Measurements from ENCODE around the gene ASIC2. TPM values are rescaled to one million over a fixed set of nuclear protein-coding genes. Genes with fewer than 3 reads are reported as not detected.

The ASIC2 gene
- total and polyA plus RNA-seq, 2 donors (not counting 3 experiments of a cell fraction or from before 2014, with no cell fraction given) = not detected

- intact Hi-C loops (cut with micrococcal nuclease) (no loop called here), dilution Hi-C loops (cut with MboI; ENCODE audit: extremely low pct_ligation_motif_present, low sequenced_read_pairs) (no loop called here)
- no TSS peak for BruUV-seq (replicated peaks)
- POLR2A ChIA-PET = no interaction called here
- no peak overlapping the region for H3K27ac ChIP-seq (ENCODE audit: insufficient read depth, low read depth, low read length)
- no peaks in the 10 kb centered on the region for H3K36me3 ChIP-seq (ENCODE audit: control insufficient read depth in 2 of 2, extremely low read depth in 1 of 2, insufficient read depth in 2 of 2, low read length in 2 of 2)
- no peak overlapping the region for H3K4me3 ChIP-seq (replicated peaks in 1 of 3; ENCODE audit: insufficient read depth in 1 of 3, low read depth in 1 of 3, low read length in 3 of 3)
- H3K9ac ChIP-seq (replicated peaks; ENCODE audit: extremely low read depth, insufficient read depth, low read length) = no peak overlapping the region
- no peak for DNase-seq (ENCODE audit: low read depth, low spot score)
- H3K4me2 ChIP-seq (ENCODE audit: insufficient read depth, low read length) = no peak overlapping the region
- H3K4me1 ChIP-seq (ENCODE audit: control insufficient read depth, extremely low read depth, insufficient read depth, low read length) = no peaks in the 10 kb centered on the region
- TF ChIP-seq POLR2AphosphoS5 (IDR thresholded peaks at IDR 0.05; ENCODE audit: insufficient read depth, low read depth, low read length) (no peak), FOS (IDR thresholded peaks at IDR 0.05; ENCODE audit: borderline replicate concordance, insufficient read depth, low read length) (no peak), GATA2 (IDR thresholded peaks at IDR 0.05; ENCODE audit: insufficient read depth, insufficient read length, low read depth, low read length) (no peak), EZH2 (IDR thresholded peaks at IDR 0.05; ENCODE audit: borderline replicate concordance, low read depth, low read length, severe bottlenecking) (no peak), MYC (IDR thresholded peaks at IDR 0.05; ENCODE audit: low read depth, low read length) (no peak), JUN (IDR thresholded peaks at IDR 0.05; ENCODE audit: borderline replicate concordance, insufficient read depth, insufficient read length, low read depth) (no peak), POLR2A (IDR thresholded peaks at IDR 0.05; ENCODE audit: low read depth, low read length) (no peak)
- TF ChIP-seq, protein P1, sequence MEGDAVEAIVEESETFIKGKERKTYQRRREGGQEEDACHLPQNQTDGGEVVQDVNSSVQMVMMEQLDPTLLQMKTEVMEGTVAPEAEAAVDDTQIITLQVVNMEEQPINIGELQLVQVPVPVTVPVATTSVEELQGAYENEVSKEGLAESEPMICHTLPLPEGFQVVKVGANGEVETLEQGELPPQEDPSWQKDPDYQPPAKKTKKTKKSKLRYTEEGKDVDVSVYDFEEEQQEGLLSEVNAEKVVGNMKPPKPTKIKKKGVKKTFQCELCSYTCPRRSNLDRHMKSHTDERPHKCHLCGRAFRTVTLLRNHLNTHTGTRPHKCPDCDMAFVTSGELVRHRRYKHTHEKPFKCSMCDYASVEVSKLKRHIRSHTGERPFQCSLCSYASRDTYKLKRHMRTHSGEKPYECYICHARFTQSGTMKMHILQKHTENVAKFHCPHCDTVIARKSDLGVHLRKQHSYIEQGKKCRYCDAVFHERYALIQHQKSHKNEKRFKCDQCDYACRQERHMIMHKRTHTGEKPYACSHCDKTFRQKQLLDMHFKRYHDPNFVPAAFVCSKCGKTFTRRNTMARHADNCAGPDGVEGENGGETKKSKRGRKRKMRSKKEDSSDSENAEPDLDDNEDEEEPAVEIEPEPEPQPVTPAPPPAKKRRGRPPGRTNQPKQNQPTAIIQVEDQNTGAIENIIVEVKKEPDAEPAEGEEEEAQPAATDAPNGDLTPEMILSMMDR (IDR thresholded peaks at IDR 0.05; ENCODE audit: extremely low read depth in 1 of 2, insufficient read depth in 1 of 2, low read depth in 1 of 2, low read length in 2 of 2) = no peak
- TF ChIP-seq, protein P2, sequence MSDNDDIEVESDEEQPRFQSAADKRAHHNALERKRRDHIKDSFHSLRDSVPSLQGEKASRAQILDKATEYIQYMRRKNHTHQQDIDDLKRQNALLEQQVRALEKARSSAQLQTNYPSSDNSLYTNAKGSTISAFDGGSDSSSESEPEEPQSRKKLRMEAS (IDR thresholded peaks at IDR 0.05; ENCODE audit: insufficient read depth, insufficient read length) = no peak
- CTCF ChIA-PET = no interaction called here
- no peaks in the 10 kb centered on the region for H4K20me1 ChIP-seq (replicated peaks; ENCODE audit: control insufficient read depth, extremely low read depth, insufficient read depth, low read length)
- H2AFZ ChIP-seq (ENCODE audit: low read depth, low read length) = no peak overlapping the region
- no peaks in the 10 kb centered on the region for H3K9me1 ChIP-seq (replicated peaks; ENCODE audit: control insufficient read depth, extremely low read depth, insufficient read depth, low read length)
- H3K79me2 ChIP-seq (ENCODE audit: control insufficient read depth, insufficient read depth, low read length) = no peaks in the 10 kb centered on the region
- no peaks in the 10 kb centered on the region for H3K27me3 ChIP-seq (ENCODE audit: control insufficient read depth in 2 of 2, insufficient read depth in 2 of 2, low read length in 2 of 2)
- FAIRE-seq = no peak
- H3K9me3 ChIP-seq (replicated peaks; ENCODE audit: control insufficient read depth, insufficient read depth, low read length) = no peaks in the 10 kb centered on the region
Observed at GRCh38 chr17:33167736-33168135, 125.4 kb downstream of the ASIC2 start.

Measured in endothelial cell of umbilical vein (primary cell).